Stimulated activated CD4-positive, alpha-beta T cell treated with anti-CD3 and anti-CD28 coated beads, TNF-alpha, amount 100 ng/mL, for 24 hours (primary cell): ENCODE data around the gene PPP1R12A.
"Not testable (repeated sequence)": the region's sequence is repeated elsewhere in the genome, so short reads cannot be mapped to it uniquely, and the experiment has no call there.

Experiments
- DNase-seq, 3 experiments: peaks; one replicate each; pipeline ENCODE4 v3.0.0-alpha.2; 2020; ENCODE audit warnings: low read depth in 3 of 3

Gene PPP1R12A

DNA sequence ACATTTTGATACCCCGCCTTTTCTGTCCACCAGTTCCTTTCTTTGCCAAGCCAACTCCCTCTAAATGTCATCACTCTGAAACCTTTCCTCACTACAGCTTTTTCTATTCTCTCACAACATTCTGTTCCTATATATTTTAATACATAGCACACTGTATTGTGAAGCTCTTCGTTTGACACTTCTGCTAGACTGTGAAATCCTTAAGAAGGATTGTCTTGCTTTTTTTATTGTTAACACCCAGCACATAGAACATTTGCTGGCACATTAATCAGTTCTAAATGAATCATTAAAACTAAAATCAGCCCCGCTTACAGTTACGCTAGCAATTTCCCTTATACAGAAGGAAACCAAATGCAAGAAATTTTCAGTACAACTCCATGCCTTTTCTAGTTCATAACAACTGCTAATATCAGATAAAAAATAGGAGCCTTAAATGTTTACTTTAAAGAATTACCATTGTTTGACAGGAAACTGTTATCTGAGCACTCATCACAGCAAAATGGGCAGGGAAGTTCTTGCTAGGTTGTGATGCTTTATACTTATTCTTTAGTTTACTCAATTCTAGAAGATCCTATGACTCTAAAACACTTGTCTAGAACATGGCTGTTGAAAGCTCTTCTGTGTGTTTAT, 93.5 kb downstream of the PPP1R12A start:
- DNase-seq = no peak

DNA sequence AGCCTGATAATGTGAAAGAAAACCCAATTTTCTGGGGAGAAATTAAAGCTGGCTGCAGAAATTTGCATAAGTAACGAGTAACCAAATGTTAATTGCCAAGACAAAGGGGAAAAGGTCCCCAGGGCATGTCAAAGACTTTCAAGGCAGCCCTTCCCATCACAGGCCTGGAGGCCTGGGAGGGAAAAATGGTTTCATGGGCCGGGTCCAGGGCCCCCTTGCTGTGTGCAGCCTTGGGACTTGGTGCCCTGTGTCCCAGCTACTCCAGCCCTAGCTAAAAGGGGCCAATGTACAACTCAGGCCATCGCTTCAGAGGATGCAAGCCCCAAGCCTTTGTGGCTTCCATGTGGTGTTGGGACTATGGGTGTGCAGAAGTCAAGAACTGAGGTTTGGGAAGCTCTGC, 96.5 kb downstream of the PPP1R12A start:
- no peak for DNase-seq

DNA sequence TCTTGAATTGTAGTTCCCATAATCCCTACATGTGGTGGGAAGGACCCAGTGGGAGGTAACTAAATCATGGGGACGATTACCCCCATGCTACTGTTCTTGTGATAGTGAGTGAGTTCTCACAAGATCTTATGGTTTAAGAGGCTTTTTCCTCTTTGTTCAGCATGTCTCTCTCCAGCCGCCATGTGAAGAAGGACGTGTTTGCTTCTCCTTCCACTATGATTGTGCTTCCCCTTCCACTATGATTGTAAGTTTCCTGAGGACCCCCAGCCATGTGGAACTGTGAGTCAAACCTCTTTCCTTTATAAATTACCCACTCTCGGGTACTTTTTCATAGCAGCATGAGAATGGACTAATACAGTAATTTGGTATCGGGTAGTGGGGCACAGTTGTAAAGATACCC, 97.3 kb downstream of the PPP1R12A start:
- DNase-seq = no peak

DNA sequence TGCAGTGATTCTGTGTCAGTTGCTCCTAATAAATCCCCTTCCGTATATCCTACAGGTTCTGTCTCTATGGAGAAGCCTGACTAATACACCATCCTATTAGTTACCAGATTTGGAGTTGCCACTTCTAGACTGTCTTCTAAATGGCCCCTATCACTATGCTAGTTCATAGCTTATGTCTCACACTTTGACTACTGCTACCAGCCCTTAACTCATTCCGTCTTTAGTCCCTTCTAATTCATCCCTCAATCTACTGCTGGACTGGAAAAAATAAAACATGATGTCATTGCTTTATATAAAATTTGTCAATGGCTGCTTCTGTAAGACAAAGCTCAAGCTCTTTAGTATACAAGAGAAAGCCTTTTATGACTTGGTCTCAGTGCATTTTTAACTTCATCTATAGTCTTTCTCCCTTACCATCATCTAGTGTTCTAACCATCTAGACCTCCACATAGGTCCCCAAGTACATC, 99.5 kb downstream of the PPP1R12A start:
- no peak for DNase-seq

DNA sequence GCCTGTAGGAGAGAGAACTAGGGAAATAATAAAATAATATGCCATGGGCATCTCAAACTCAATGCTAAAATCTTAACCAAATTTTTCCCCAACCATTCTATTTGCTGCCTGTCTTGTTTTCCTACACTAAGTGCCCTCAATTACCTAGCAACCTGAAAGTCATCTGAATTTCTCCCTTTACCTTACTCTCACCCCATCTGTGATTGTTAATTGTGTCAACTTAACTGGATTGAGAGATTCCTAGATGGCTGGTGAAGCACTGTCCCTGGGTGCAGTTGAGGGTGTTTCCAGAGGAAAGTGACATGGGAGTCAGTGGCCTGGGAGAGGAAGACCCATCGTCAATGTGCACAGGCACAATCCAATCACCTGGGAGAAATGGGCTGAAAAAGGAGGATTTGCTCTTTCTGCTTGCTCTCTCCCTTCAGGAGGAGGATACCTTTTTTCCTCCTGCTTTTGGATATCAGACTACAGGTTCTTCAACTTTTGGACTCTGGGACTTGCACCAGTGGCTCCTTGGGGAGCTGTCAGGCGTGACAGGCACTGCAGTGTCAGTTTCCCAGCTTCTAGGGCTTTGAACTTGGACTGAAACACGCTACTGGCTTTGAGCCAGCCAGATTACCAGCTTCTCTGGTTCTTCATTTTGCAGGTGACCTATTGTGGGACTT, 100.1 kb downstream of the PPP1R12A start:
- DNase-seq = no peak

DNA sequence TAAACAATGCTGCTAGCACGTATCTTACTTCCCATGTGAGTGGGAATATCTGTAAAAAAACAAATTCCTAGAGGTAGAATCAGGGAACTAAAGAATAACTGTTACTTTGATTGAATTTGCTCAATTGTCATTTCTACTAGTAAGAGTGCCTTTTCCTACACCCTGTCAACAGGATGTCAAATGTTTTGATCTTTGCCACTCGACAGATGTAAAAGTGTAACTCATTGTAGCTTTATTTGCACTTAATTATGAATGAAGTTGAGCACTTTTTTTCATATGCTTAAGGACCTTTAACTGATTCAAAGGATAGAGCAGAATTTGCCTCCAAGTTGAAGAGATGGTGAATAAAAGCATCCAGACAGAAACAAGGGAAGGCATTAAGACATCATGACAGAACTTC, 104.5 kb downstream of the PPP1R12A start:
- no peak for DNase-seq

DNA sequence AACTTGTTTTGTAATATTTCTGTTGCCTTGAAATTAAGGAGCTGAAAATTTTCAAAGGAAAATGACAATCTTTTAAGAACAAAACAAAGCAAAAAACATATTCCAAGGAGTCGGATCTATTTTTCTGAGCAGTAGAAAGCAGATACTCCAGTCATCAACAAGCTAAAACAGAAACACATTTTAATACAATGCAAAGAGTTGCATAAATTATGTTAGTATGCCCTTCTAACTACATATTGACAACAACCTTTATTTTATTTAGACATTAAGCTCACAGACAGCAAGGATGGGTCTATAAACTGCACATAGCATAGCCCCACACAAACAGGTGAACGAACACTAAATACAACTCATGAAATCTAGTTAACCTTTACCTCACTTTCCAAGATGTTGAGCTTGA, 106.0 kb downstream of the PPP1R12A start:
- no peak for DNase-seq

DNA sequence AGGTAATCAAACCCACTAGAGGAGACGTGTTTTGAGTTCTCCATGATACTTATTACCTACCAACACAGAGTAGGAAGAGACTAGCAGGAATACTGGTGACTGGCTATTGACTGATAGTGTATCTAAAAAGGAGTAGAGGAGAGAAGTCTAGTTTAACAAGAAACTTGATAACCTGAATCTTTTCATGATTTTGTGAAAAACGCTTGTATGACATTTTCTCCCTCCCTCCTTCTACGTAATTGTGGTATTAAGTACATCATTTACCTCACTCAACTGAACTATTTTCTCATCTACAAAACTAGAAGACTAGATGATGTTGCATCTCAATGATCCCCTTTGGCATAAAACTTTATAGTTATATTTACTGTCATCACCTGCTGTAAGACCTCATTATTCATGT, 107.4 kb downstream of the PPP1R12A start:
- DNase-seq = no peak

DNA sequence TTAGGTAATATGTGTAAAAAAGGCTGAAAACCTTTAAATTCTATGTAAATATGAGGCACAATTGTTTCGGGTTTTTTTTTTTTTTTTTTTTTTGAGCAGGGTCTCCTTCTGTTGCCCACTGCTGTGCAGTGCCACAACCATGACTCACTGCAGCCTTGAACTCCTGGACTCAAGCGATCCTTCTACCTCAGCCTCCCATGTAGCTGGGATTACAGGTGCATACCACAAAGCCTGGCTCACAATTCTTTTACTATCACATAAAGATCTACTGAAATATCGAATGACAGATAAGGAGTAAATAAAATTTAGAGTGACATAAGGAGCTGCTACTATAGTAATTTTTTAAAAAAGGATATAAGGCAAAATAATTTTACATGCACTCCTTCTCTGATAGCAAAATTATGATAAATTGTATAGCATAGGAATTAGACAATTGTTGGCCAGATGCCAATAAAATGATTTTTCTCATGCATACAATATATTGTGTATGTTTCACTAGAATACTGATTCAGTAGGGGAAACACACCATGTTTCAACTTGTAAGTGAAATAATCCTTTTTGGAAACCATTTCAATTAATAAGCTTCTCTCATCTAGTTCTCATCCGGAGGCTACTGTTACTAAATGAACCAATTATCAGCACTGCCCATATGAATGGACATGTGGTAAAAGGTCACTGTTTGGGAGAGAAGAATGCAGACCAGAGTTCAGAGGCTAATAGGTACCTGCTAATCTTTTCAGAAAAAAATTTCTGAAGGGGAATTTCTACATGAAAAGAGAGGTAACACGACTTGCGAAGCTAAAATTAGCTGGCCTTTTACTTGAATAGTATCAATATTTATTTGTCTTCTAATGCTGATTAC, 108.4 kb downstream of the PPP1R12A start:
- no peak for DNase-seq

DNA sequence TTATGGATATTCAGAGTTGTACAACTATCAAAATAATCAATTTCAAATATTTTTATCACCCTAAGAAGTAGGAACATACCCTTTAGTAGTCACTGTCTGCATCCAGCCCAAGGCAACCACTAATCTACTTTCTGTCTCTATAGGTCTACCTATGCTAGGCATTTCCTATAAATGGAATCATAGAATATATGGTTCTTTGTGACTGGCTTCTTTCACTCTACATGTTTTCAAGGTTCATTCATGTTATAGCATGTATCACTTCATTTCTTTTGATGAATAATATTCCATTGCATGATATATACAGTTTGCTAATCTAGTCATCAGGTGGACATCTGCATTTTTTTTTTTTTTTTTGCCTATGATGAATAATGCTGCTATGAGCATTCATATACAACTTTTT, 112.4 kb downstream of the PPP1R12A start:
- DNase-seq = no peak

DNA sequence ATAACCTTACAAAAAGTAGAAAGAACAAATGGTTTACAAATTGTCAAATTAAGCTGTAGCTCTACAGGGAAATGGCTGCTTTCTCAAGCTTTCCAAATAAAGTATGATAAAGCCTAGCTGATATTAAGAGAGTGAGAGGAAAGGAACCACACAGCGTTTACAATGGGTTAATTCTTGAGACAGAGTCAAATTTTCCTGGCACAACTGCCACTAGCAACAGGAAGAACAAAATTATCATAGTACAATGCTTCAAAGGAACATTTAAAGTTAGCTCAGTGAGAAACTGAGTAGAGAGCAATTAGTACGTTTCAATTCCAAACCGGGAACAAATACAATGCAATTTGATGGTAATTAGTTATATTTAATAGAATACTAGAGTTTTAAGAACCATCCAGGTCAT, 116.0 kb downstream of the PPP1R12A start:
- DNase-seq = no peak

DNA sequence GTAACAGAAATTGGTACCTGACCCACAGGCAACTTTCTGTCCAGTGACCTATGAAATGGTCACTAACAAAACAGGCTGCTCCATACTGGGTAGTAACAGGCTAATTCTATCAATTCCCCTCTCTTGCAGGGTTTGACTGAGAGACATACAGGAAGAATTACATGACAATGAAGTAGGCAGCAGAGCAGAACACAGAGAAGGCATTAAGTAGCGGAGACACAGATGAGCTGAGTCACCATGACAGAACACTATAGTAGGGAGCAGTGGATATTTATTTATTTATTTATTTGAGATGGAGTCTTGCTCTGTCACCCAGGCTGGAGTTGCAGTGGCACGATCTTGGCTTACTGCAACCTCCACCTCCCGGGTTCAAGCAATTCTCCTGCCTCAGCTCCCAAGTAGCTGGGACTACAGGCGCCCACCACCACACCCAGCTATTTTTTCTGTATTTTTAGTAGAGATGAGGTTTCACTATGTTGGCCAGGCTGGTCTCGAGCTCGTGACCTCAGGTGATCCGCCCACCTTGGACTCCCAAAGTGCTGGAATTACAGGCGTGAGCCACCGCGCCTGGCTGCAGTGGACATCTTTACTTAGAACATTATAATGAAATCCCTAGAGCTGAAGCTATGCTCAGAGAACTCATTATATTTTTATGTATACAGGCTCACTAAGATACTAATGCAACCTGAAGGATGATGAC, 150.4 kb downstream of the PPP1R12A start:
- DNase-seq = not testable (repeated sequence)

DNA sequence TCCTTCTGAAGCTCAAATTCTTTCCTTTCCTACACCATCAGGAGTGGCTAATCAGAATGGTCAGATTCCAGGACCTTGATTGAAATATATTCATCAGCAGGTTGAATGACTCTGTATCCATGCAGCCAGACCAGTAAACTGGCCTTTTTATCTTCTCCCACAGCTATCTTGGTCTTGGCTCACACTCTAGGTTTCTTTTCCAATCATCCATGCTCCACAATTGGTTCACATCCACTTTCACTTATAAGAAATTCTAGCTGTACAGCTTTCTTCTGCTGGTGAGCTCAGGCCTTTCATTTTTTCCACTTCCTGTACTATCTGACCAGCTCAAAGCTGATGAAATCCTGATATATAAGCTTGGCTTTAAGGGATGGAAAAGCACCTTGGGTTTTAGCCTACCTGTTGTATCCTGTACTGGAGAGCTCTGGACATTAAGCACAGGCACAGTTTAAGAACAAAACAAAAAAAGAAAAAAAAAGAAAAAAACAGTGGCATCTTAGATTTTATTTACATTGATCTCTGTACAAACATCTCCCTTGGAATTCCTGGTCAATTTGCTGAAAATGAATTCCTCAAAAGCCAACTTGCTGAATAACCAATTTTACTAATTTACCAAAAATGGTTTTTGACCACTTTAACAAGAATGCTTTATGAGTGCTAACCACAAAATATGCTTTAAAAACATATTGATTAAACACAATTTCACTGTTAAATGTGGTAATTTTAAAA, 152.6 kb downstream of the PPP1R12A start:
- no peak for DNase-seq

DNA sequence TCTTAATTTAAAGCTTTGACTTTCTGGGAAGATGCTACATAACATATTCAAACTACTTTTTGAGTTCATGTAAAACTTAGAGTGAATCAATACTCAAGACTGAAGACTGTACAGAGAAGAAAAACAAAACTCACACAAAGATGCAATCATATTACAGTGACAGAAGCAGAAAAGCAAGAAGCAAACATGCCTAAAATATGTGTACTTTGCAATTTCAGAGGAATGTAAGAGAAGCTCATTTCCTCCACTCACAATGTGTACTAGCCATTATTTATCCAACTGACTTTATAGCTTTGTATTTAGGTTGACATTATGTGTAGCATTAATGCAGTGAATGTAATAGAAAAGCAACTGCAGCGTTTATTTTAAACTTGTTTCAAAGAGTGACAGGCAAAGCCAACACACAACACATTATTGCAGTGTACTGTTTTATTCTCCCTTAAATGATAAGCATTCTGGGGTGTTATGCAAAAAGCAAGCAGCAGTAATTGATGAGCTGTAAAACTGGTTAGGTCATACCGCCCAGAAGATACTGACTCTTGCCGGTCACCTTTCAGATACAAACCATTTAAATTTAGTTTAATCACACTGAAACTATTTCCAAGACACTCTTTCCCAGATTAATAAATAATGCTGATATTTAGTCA, 156.0 kb downstream of the PPP1R12A start:
- DNase-seq = no peak

DNA sequence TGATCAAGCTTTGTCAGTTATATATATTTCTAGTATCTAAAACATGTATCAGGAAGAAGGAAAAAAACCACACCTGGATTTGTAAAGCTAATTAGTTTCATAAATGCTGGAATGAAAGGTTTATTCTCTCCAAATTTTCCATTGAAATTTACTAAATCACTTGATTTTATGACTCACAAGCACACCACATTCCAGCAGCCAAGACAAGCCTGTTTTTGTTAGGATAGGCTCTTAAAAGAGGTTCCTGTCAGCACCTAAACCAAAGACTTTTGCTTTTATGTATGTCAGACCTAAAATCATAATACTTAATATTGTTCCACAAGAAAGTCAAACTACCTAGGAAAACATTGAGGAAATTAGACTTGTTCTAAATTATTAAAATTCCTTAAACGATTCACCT, 158.8 kb downstream of the PPP1R12A start:
- DNase-seq = no peak

DNA sequence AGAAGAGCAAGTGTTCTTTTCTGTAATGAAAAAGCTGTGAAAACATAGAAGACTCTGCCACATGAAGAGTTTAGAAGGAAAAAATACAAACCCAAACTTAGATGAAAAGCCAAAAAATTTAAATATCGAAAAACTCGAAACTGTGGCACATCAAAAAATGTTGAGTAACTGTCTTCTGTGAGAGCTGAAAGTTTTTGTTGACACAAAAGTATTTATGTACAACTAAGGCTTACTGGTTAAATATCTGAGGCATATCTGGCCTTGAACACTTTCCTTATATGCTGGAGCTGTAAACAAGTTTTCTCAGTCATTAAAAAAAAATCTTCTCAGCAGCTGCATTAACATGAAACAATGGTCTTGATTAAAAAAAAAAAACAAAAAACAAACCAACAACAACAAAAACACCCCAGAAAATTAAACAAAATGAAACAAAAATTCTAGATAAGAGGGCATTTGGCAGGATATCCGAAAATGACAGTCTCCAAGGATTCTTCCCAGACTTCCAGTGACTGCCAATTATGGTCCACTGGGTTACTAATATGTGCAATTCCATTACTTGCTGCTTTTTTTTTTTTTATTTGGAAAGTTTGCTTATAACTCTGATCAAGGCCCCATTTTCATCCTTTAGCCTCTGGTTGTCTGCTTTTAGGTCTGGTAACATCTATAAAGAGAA, 159.4 kb downstream of the PPP1R12A start:
- no peak for DNase-seq

DNA sequence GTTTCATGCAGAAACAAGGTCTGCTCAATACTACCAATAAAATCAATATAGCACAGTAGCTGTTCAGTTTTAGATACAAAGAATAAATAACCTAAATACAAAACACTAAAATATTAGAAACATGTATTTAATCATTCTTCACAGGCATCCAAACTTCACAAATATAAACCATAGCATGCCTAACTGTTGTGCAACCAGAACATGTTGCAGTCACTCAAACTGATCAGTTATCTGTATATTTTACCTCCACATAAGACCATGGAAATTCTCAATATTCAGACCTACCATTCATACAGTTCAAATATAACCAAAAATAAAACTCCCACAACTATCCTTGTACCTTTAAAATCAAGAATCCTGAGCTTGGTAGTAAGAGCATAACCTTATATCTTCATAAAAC, 161.0 kb downstream of the PPP1R12A start:
- DNase-seq = no peak

DNA sequence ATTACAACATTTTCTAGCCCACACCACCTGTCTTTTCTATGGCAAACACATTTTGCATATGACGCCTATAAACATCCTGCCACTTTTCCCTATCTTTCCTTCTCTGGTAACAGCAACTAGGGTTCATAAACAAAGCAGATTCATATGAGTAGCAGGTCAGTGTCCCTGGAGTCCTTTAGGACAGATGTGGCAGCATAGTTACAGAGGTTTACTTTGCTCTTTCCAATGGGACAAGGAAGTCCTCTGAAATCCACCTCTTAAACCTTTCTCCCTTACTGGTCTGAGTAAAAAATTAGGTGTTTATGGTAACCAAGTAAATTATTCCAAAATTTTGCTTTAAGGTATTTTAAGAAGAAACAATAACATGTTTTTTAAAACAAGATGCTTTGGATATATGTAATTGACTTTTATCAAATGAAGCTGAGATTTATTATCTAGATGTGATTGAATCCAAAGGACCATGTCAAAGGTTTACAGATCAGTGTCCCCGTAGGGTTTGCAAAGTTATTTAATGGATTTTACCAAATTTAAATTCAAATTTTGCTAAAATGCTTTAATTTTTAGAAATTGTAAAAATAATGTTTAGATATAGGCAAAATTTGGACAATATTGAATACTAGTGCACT, 164.9 kb downstream of the PPP1R12A start:
- no peak for DNase-seq

DNA sequence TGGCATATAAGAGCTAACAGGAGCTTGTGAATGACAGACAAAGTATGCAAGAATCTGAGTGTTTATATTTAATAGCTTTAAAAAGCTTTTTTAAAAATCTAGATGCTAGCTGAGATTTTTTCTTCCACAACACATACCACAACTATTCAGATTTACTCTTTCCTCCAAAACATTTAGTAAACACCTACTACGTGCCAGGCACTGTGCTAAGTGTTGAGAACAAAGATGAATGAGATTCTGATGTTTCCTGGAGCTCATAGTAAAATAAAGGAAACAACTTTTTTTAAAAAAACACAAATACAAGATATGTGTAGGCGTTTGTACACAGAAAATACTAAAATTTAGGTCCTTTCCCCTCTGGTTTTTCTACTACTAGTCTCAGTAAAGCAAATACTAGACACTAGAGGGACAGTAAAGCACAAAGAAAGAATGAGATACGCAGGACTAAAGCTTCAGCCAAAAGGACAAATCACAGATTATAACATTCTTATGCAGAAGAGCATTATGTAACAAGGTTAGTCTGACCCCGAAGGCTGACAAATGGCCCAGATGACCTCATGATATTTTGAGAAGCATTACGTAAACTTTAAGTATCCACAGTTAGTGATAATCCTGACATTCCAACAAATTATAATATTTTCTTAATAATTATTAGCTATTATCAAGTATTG, 165.6 kb downstream of the PPP1R12A start:
- no peak for DNase-seq
